ENCODE data around the gene RDH5.
"Not testable (repeated sequence)": the region's sequence is repeated elsewhere in the genome, so short reads cannot be mapped to it uniquely, and the experiment has no call there.

The RDH5 gene

GRCh38 chr12:55745361-55746173, 25.4 kb downstream of the RDH5 start:
- DNase-seq (ENCODE audit: low read depth), result no peak

GRCh38 chr12:55746174-55746912, 26.1 kb downstream of the RDH5 start:
- DNase-seq (ENCODE audit: low read depth), result no peak

- no peak for DNase-seq (ENCODE audit: low read depth)
Measured at GRCh38 chr12:55746913-55747231, 26.7 kb downstream of the RDH5 start.

GRCh38 chr12:55748230-55748993, 28.2 kb downstream of the RDH5 start:
- no peak for DNase-seq (ENCODE audit: low read depth)

- no peak for DNase-seq (ENCODE audit: low read depth)
Measured at GRCh38 chr12:55755246-55755645, 35.1 kb downstream of the RDH5 start.

- no peak for DNase-seq (ENCODE audit: low read depth)
Measured at GRCh38 chr12:55757701-55758100, 37.5 kb downstream of the RDH5 start.

- not testable (repeated sequence) for DNase-seq (ENCODE audit: low read depth)
Measured at GRCh38 chr12:55758575-55758974, 38.4 kb downstream of the RDH5 start.

- DNase-seq (ENCODE audit: low read depth), result no peak
Measured at GRCh38 chr12:55760663-55761062, 40.5 kb downstream of the RDH5 start.

GRCh38 chr12:55762646-55763045, 42.5 kb downstream of the RDH5 start:
- no peak for DNase-seq (ENCODE audit: low read depth)

GRCh38 chr12:55765736-55766290, 45.6 kb downstream of the RDH5 start:
- DNase-seq (ENCODE audit: low read depth), result no peak

GRCh38 chr12:55767156-55767555, 47.0 kb downstream of the RDH5 start:
- no peak for DNase-seq (ENCODE audit: low read depth)

GRCh38 chr12:55771736-55772135, 51.5 kb downstream of the RDH5 start:
- DNase-seq (ENCODE audit: low read depth), result no peak

Data from stimulated activated CD8-positive, alpha-beta memory T cell treated with anti-CD3 and anti-CD28 coated beads, Interleukin-7, amount 100 ng/mL, for 24 hours (primary cell).